Karpas-422 (cell line): ENCODE data around the gene SLC39A11. TPM values are rescaled to one million over a fixed set of nuclear protein-coding genes. Genes with fewer than 3 reads are reported as not detected.

Source experiments
- DNase-seq: peaks from one replicate; pipeline ENCODE4 v3.0.0-alpha.2; 2015
- H2AFZ ChIP-seq: fragments of 200-600 bp; sonication (generic); 2 replicates; pipeline ENCODE4 v1.6.1; 2014; ENCODE audit warnings: antibody characterized with exemption, low read length, mixed read lengths
- H3K27ac ChIP-seq: fragments of 200-600 bp; sonication (generic); 2 replicates; pipeline ENCODE4 v1.5.1; 2014; ENCODE audit warnings: mild to moderate bottlenecking, low read length, moderate library complexity
- H3K27me3 ChIP-seq: fragments of 200-600 bp; sonication (generic); 2 replicates; pipeline ENCODE4 v1.6.1; 2014; ENCODE audit warnings: low read length, mixed read lengths
- H3K36me3 ChIP-seq: fragments of 200-600 bp; sonication (generic); 2 replicates; pipeline ENCODE4 v1.6.1; 2014; ENCODE audit warnings: low read length, mixed read lengths; ENCODE audit not compliant: insufficient read depth
- H3K4me1 ChIP-seq: fragments of 200-600 bp; sonication (generic); 2 replicates; pipeline ENCODE4 v1.6.1; 2014; ENCODE audit warnings: mild to moderate bottlenecking, low read length, mixed read lengths
- H3K4me2 ChIP-seq: fragments of 200-600 bp; sonication (generic); 2 replicates; pipeline ENCODE4 v1.6.1; 2014; ENCODE audit warnings: low read length, low read depth, mild to moderate bottlenecking; ENCODE audit not compliant: poor library complexity, severe bottlenecking
- H3K4me3 ChIP-seq: fragments of 200-600 bp; sonication (generic); 2 replicates; pipeline ENCODE4 v1.5.1; 2014; ENCODE audit warnings: mild to moderate bottlenecking, antibody characterized with exemption, low read length, mixed read lengths
- H3K79me2 ChIP-seq: fragments of 200-600 bp; sonication (generic); 2 replicates; pipeline ENCODE4 v1.6.1; 2014; ENCODE audit warnings: mild to moderate bottlenecking, low read length, mixed read lengths
- H3K9ac ChIP-seq: fragments of 200-600 bp; sonication (generic); 2 replicates; pipeline ENCODE4 v1.6.0; 2014; ENCODE audit warnings: low read length
- H3K9me2 ChIP-seq: fragments of 200-600 bp; sonication (generic), shearing (Covaris generic); replicated peaks from 2 replicates; pipeline ENCODE4 v1.6.0; 2014; ENCODE audit warnings: mild to moderate bottlenecking, low read length, moderate library complexity; ENCODE audit not compliant: insufficient read depth
- H3K9me3 ChIP-seq: fragments of 300-700, 200-600 bp; sonication (generic); 2 replicates; pipeline ENCODE4 v1.6.1; 2014; ENCODE audit warnings: low read length, mixed read lengths
- H4K20me1 ChIP-seq: fragments of 200-600 bp; sonication (generic); 2 replicates; pipeline ENCODE4 v1.6.1; 2014; ENCODE audit warnings: mild to moderate bottlenecking, antibody characterized with exemption, low read length, low read depth; ENCODE audit not compliant: insufficient read depth
- total RNA-seq: library from RNA; depleted of rRNA; stranded (reverse); fragments of >200 nt; shearing (Covaris generic); gene quantifications from 2 replicates; pipeline ENCODE4 v1.2.3, GENCODE V29; 2014; ENCODE audit warnings: low replicate concordance

The SLC39A11 gene
- total RNA-seq, 1 experiment from 2014 or later, result 49.6 TPM

DNA sequence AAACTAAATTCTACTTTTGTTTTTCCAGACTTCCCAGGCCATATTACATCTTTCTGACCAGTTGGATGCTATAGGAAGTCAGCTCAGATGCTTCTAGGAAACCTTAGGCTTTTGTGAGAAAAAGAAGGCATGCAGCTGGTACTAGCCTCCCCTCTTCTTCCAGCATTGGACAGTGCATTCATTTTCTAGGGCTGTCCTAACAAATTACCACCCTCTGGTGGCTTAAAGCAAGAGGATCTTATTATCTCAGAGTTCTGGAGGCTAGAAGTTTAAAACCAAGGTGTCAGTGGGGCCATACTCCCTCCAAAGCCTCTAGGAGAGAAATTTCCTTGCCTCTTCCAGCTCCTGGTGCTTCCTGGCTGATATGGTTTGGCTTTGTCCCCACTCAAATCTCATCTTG, 467.8 kb downstream of the SLC39A11 start:
- Histone ChIP-seq H3K36me3 (no peaks in the 10 kb centered on the region), H3K4me1 (no peaks in the 10 kb centered on the region), H3K4me2 (no peak overlapping the region), H3K27me3 (0 out of 2 replicates have a peak, but pooled peaks cover 3% of the 10 kb centered on the region), H3K9me3 (no peaks in the 10 kb centered on the region), H3K9me2 (no peaks in the 10 kb centered on the region), H4K20me1 (no peaks in the 10 kb centered on the region), H3K27ac (no peak overlapping the region), H2AFZ (no peak overlapping the region), H3K79me2 (no peaks in the 10 kb centered on the region), H3K4me3 (no peak overlapping the region), H3K9ac (no peak overlapping the region)
- DNase-seq, result no peak

DNA sequence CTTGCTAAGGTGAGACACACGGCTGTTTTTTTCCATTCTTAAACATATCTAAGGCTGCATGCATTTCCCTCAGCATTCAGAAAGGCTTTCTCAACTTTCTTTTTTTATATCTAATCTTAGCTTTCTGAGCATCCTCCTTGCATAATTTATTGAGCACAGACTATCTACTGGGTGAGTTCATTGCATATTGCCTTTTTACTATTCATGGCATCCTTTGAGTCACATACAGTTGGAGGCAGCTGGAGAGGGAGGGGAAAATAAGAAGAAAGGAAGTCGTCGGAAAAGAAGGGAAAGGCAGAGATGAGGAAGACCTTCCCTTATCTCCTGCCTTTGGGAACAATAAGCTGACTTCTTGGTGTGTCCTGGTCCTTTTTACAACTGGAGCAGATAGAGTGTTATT, 468.3 kb downstream of the SLC39A11 start:
- no peak for DNase-seq

DNA sequence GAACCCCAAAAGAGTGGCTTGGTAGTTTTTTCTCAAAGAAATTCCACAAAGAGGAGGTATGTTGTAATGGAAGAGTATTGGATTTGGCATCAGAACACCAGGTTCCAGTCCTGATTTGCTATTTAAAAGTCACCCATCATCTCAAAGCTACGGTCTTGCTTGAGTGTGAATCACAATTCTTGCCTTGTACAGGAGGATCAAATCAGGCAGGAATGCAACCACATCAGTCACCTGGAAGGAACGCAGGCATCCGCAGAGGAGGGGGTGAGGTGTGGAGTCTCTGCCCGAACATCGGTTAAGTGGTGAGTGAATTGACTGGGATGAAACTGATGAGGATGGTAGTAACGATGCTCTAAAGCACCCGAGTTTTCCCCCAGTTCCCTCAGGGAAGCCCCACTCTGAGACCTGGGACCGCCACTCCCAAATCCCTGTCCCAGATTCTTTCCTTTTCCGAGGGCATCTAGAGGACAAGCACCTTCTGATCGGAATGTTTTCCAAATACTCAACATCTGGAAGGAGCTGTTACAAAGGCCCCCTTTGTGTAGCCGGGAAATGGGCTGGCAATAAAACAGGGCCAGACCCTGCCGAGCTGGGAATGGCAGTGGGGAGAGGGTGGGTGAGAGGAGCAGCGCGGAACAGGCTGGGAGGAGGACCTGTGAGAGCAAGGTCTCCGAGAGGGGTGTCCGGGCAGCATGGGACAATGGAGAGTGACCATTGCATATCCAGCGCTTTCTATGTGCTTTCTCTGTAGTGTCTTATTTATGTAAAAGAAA, 469.6 kb downstream of the SLC39A11 start:
- H3K36me3 ChIP-seq, result no peaks in the 10 kb centered on the region
- H3K4me3 ChIP-seq, result no peak overlapping the region
- H3K79me2 ChIP-seq, result no peaks in the 10 kb centered on the region
- H2AFZ ChIP-seq, result no peak overlapping the region
- H3K27ac ChIP-seq, result no peak overlapping the region
- no peaks in the 10 kb centered on the region for H4K20me1 ChIP-seq
- H3K4me1 ChIP-seq, result no peaks in the 10 kb centered on the region
- H3K9ac ChIP-seq, result no peak overlapping the region
- no peaks in the 10 kb centered on the region for H3K9me3 ChIP-seq
- no peak overlapping the region for H3K4me2 ChIP-seq
- H3K9me2 ChIP-seq, result no peaks in the 10 kb centered on the region
- H3K27me3 ChIP-seq, result no peaks in the 10 kb centered on the region
- DNase-seq, result no peak

More for the DNA sequence above, 468.3 kb downstream of the SLC39A11 start:
- no peaks in the 10 kb centered on the region for H3K36me3 ChIP-seq
- no peak overlapping the region for H2AFZ ChIP-seq
- no peak overlapping the region for H3K9ac ChIP-seq
- no peaks in the 10 kb centered on the region for H3K79me2 ChIP-seq
- H3K27me3 ChIP-seq, result 0 out of 2 replicates have a peak, but pooled peaks cover 3% of the 10 kb centered on the region
- H3K4me3 ChIP-seq, result no peak overlapping the region
- H4K20me1 ChIP-seq, result no peaks in the 10 kb centered on the region
- no peak overlapping the region for H3K4me2 ChIP-seq
- H3K27ac ChIP-seq, result no peak overlapping the region
- no peaks in the 10 kb centered on the region for H3K9me2 ChIP-seq
- no peaks in the 10 kb centered on the region for H3K9me3 ChIP-seq
- no peaks in the 10 kb centered on the region for H3K4me1 ChIP-seq

GRCh38 chr17:72619976-72620650, 472.4 kb downstream of the SLC39A11 start:
- Histone ChIP-seq H3K9ac (no peak overlapping the region), H3K79me2 (no peaks in the 10 kb centered on the region), H3K4me2 (no peak overlapping the region), H4K20me1 (0 out of 2 replicates have a peak, but pooled peaks cover 4% of the 10 kb centered on the region), H3K27ac (no peak overlapping the region), H3K36me3 (no peaks in the 10 kb centered on the region), H3K4me3 (no peak overlapping the region), H3K9me3 (no peaks in the 10 kb centered on the region), H3K9me2 (no peaks in the 10 kb centered on the region), H3K4me1 (no peaks in the 10 kb centered on the region), H2AFZ (no peak overlapping the region), H3K27me3 (no peaks in the 10 kb centered on the region)
- no peak for DNase-seq

DNA sequence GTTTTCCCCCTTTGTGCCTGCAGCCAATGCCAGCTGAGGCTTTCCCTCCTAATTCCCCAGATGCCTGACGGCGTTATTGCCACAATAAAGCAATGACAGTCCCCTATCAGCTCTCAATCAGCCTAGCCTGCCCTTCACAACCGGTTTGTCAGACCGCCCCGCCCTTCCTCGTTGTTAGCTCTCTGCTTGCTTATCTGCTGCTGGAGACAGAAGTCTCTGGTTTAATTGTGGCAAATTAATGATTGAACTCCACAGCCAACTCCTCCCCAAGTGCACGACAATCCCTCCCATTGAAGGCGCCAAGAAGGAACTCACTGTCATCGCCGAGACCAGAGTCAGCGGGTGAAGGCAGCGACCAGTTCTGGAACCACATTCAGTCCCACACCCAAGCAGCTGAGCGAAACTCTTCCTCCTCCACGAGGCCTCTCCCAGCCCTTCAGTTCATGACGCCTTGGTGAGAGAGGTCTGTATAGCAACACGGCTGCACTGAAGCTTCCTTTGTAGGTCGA, 474.4 kb downstream of the SLC39A11 start:
- Histone ChIP-seq H3K9ac (no peak overlapping the region), H3K4me2 (no peak overlapping the region), H3K9me3 (no peaks in the 10 kb centered on the region), H3K79me2 (no peaks in the 10 kb centered on the region), H3K27me3 (no peaks in the 10 kb centered on the region), H4K20me1 (0 out of 2 replicates have a peak, but pooled peaks cover 4% of the 10 kb centered on the region), H3K36me3 (no peaks in the 10 kb centered on the region), H3K9me2 (no peaks in the 10 kb centered on the region), H3K4me3 (no peak overlapping the region), H3K4me1 (no peaks in the 10 kb centered on the region), H2AFZ (no peak overlapping the region), H3K27ac (no peak overlapping the region)
- no peak for DNase-seq

- no peaks in the 10 kb centered on the region for H3K27me3 ChIP-seq
- H3K9me2 ChIP-seq, result no peaks in the 10 kb centered on the region
- H2AFZ ChIP-seq, result no peak overlapping the region
- H3K9me3 ChIP-seq, result no peaks in the 10 kb centered on the region
- H4K20me1 ChIP-seq, result 0 out of 2 replicates have a peak, but pooled peaks cover 4% of the 10 kb centered on the region
- H3K79me2 ChIP-seq, result no peaks in the 10 kb centered on the region
- no peak overlapping the region for H3K4me2 ChIP-seq
- H3K36me3 ChIP-seq, result no peaks in the 10 kb centered on the region
- no peak for DNase-seq
- H3K27ac ChIP-seq, result no peak overlapping the region
- H3K4me1 ChIP-seq, result no peaks in the 10 kb centered on the region
- H3K4me3 ChIP-seq, result no peak overlapping the region
- no peak overlapping the region for H3K9ac ChIP-seq
These were observed 474.9 kb downstream of the SLC39A11 start for GRCh38 chr17:72617557-72617956.

DNA sequence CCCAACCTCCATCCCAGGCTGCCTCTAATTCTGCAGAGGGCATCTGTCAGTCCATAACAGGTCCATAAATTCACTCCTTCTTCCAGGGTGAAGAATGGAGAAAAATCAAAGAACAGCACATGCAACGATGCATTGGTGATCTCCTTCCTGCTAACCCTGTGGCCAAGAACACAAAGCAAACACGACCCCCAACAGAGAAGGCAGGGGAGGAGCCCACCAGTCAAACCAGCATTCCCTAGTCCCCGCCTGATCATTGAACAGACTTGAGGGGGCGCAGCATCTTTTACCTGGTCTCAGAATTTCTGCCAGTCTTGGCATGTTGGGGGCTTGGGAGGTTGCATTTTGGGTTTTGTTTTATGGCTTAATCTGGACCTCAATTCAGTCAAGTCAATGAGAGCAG, 476.0 kb downstream of the SLC39A11 start:
- no peak for DNase-seq
- no peaks in the 10 kb centered on the region for H3K9me3 ChIP-seq
- 0 out of 2 replicates have a peak, but pooled peaks cover 4% of the 10 kb centered on the region for H4K20me1 ChIP-seq
- no peaks in the 10 kb centered on the region for H3K27me3 ChIP-seq
- H3K79me2 ChIP-seq, result no peaks in the 10 kb centered on the region
- H2AFZ ChIP-seq, result no peak overlapping the region
- no peak overlapping the region for H3K9ac ChIP-seq
- H3K4me2 ChIP-seq, result no peak overlapping the region
- H3K4me3 ChIP-seq, result no peak overlapping the region
- no peaks in the 10 kb centered on the region for H3K36me3 ChIP-seq
- H3K27ac ChIP-seq, result no peak overlapping the region
- no peaks in the 10 kb centered on the region for H3K9me2 ChIP-seq
- no peaks in the 10 kb centered on the region for H3K4me1 ChIP-seq

DNA sequence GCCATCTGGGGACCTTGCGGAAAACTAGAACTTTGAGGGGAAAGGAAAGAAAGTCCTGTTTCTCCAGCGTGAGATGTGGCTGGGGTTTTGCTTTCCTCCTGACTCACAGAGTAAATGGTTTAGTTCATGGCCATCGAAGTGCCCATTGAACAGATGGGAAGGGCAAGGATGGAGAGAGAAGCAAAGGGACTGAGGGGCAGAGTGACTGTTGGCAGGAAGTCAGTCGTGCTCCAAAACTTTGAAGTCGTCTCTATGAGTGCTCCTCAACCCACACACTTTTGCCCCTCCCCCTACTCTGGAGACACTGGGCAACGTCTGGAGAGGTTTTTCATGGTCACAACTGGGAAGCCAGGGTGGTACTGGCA, 476.9 kb downstream of the SLC39A11 start:
- Histone ChIP-seq H4K20me1 (0 out of 2 replicates have a peak, but pooled peaks cover 4% of the 10 kb centered on the region), H3K4me3 (no peak overlapping the region), H3K4me2 (no peak overlapping the region), H3K36me3 (no peaks in the 10 kb centered on the region), H3K4me1 (no peaks in the 10 kb centered on the region), H3K9me2 (no peaks in the 10 kb centered on the region), H3K27me3 (no peaks in the 10 kb centered on the region), H2AFZ (no peak overlapping the region), H3K79me2 (no peaks in the 10 kb centered on the region), H3K27ac (no peak overlapping the region), H3K9ac (no peak overlapping the region), H3K9me3 (no peaks in the 10 kb centered on the region)
- no peak for DNase-seq
